ENCODE results near the gene LINGO3. TPM values are rescaled to one million over a fixed set of nuclear protein-coding genes. Genes with fewer than 3 reads are reported as not detected.
A peak's percentile ranks its signal among the peaks of the same experiment; 100 is the strongest.

Gene LINGO3
- total and polyA plus RNA-seq, 2 of the 8 experiments (the other 6 are each of a cell fraction or from before 2014, with no cell fraction given) = 0.59 TPM; not detected in 1

GRCh38 chr19:2321565-2322283 lies 13.8 kb upstream of the LINGO3 start:
- no peak overlapping the region for H3K18ac ChIP-seq (ENCODE audit: extremely low read depth, low read length)
- peak overlapping the region; percentile 51; the same call in 1 of the 2 replicates for H4K8ac ChIP-seq (ENCODE audit: extremely low read depth, insufficient read depth, low read length)
- no peak overlapping the region for H2BK15ac ChIP-seq (ENCODE audit: low read length)
- H3K36me3 ChIP-seq (ENCODE audit: control insufficient read depth in 2 of 4, insufficient read depth in 4 of 4, low read length in 3 of 4) = peaks cover 0 to 11% (median 5%) of the 10 kb centered on the region in 4 experiments; a peak in 6 of 8 replicates
- H4K91ac ChIP-seq (replicated peaks; ENCODE audit: insufficient read length, low read length) = no peak overlapping the region
- no peak overlapping the region for H3K27ac ChIP-seq (ENCODE audit: low read depth, low read length)
- no peak overlapping the region for H2BK5ac ChIP-seq (ENCODE audit: low read depth, low read length)
- peaks cover 3% of the 10 kb centered on the region; the same call in 1 of the 2 replicates for H3K79me1 ChIP-seq (ENCODE audit: low read depth, low read length)
- H2BK120ac ChIP-seq (replicated peaks; ENCODE audit: low read depth, low read length) = no peak overlapping the region
- no peak overlapping the region for H2BK12ac ChIP-seq (ENCODE audit: low read depth, low read length)
- no peak for DNase-seq (ENCODE audit: low read depth in 1 of 2, low spot score in 2 of 2)
- TF ChIP-seq KDM4A (IDR thresholded peaks at IDR 0.05; ENCODE audit: low read depth, low read length, severe bottlenecking) (no peak), HDAC2 (IDR thresholded peaks at IDR 0.05; ENCODE audit: borderline replicate concordance in 1 of 2, low read depth in 2 of 2, low read length in 2 of 2) (no peak)
- FAIRE-seq = no peak
- H3K27me3 ChIP-seq (replicated peaks in 1 of 4; ENCODE audit: control insufficient read depth in 3 of 4, extremely low read depth in 1 of 4, insufficient read depth in 3 of 4, low read length in 3 of 4) = no peaks in the 10 kb centered on the region
- H3K9ac ChIP-seq (replicated peaks in 1 of 4; ENCODE audit: extremely low read depth in 1 of 4, low read depth in 3 of 4, low read length in 3 of 4) = no peak overlapping the region
- H3K23ac ChIP-seq (ENCODE audit: insufficient read length) = no peak overlapping the region
- H3K79me2 ChIP-seq (ENCODE audit: control insufficient read depth in 1 of 2, insufficient read depth in 2 of 2, low read length in 2 of 2) = peaks cover 0 to 6% of the 10 kb centered on the region in 2 experiments; a peak in 1 of 4 replicates
- H4K20me1 ChIP-seq (replicated peaks in 1 of 2; ENCODE audit: control insufficient read depth in 1 of 2, insufficient read depth in 2 of 2, low read length in 2 of 2) = peaks cover 0 to 4% of the 10 kb centered on the region in 2 experiments
- no peaks in the 10 kb centered on the region for H3K23me2 ChIP-seq (ENCODE audit: low read depth, low read length)
- CTCF ChIA-PET (ENCODE audit: partially characterized antibody) = interaction anchor here (1.0 to 1.7 kb wide), 6 partner anchors 10 to 86 kb away, joined by 3 to 10 read pairs (median 4); partner anchors contain the start of gene PLEKHJ1
- H2AK5ac ChIP-seq (ENCODE audit: low read depth, low read length) = no peak overlapping the region
- no peak overlapping the region for H2AFZ ChIP-seq (ENCODE audit: low read length)
- no peaks in the 10 kb centered on the region for H3K4me1 ChIP-seq (replicated peaks in 1 of 4; ENCODE audit: control insufficient read depth in 3 of 4, insufficient read depth in 4 of 4, low read length in 3 of 4)
- 86% methylated on average over 31 of the region's 39 CpGs; no CpG with 5 or more reads in 1 of the 2 experiments for WGBS, 2 experiments (ENCODE audit: extremely low coverage in 1 of 2, insufficient coverage in 1 of 2, insufficient read length in 1 of 2, insufficient replicate concordance in 2 of 2, low coverage in 1 of 2, low lambda C conversion rate in 2 of 2, missing lambda C conversion rate in 1 of 2)
- no peak overlapping the region for H3K56ac ChIP-seq (replicated peaks; ENCODE audit: insufficient read length, low read depth, low read length)
- no peak overlapping the region for H2BK20ac ChIP-seq (ENCODE audit: low read length)
- H4K5ac ChIP-seq (ENCODE audit: insufficient read length, low read depth, low read length) = no peak overlapping the region
- H3K14ac ChIP-seq (ENCODE audit: insufficient read length) = no peak overlapping the region
- POLR2A ChIA-PET (ENCODE audit: partially characterized antibody) = interaction anchor here (0.6 to 2.3 kb wide), 10 partner anchors 8 to 163 kb away, joined by 3 to 9 read pairs (median 3); no protein-coding TSS in a partner anchor
- H3K9me3 ChIP-seq (ENCODE audit: insufficient read depth in 2 of 2, low read depth in 1 of 2, low read length in 1 of 2) = no peaks in the 10 kb centered on the region
- no peak overlapping the region for H3K4me3 ChIP-seq (ENCODE audit: extremely low read depth in 1 of 4, insufficient read depth in 2 of 4, low read depth in 3 of 4, low read length in 4 of 4)
- H3K4ac ChIP-seq (replicated peaks; ENCODE audit: insufficient read length, low read depth, low read length) = no peak overlapping the region
- H3K4me2 ChIP-seq (ENCODE audit: insufficient read depth in 1 of 2, low read depth in 2 of 2, low read length in 2 of 2) = no peak overlapping the region
